Uterus (tissue), 4 donors: Measurements from ENCODE around the gene PLIN3. TPM values are rescaled to one million over a fixed set of nuclear protein-coding genes. Genes with fewer than 3 reads are reported as not detected.
"Not testable (repeated sequence)": the region's sequence is repeated elsewhere in the genome, so short reads cannot be mapped to it uniquely, and the experiment has no call there.

Experiments
- DNase-seq, 2 donors: peaks; one replicate each; pipeline ENCODE4 v3.0.0-alpha.2; 2019 to 2020
- H3K27ac ChIP-seq, 2 donors: fragments of 200-600 bp; sonication (generic); 1 replicate in 1 of 2; 2 replicates in 1 of 2; pipeline ENCODE4 v1.5.1; 2016 to 2018
- H3K27me3 ChIP-seq, 2 donors: fragments of 200-600 bp; sonication (generic); one replicate each; pipeline ENCODE4 v1.5.1; 2018 to 2019; ENCODE audit warnings: control low read depth in 1 of 2
- H3K36me3 ChIP-seq, 2 donors: fragments of 200-600 bp; sonication (generic); one replicate each; pipeline ENCODE4 v1.5.1; 2019; ENCODE audit warnings: control low read depth in 1 of 2
- H3K4me1 ChIP-seq, 2 donors: fragments of 200-600 bp; sonication (generic); one replicate each; pipeline ENCODE4 v1.5.1; 2018 to 2019; ENCODE audit warnings: control low read depth in 1 of 2
- H3K4me3 ChIP-seq, 2 donors: fragments of 200-600 bp; sonication (generic); 1 replicate in 1 of 2; 2 replicates in 1 of 2; pipeline ENCODE4 v1.5.1; 2018 to 2019; ENCODE audit warnings: mild to moderate bottlenecking in 1 of 2
- H3K9me3 ChIP-seq, 2 donors: fragments of 200-600 bp; sonication (generic); one replicate each; pipeline ENCODE4 v1.5.1; 2019; ENCODE audit warnings: control low read depth in 1 of 2
- CTCF ChIP-seq, 4 experiments: fragments of 200-600 bp in 2 of 4; fragments of 450-650 bp in 2 of 4; sonication (generic) in 2 of 4; IDR thresholded peaks; one replicate each; pipeline ENCODE4 v1.5.1; 2016 to 2019; ENCODE audit warnings: antibody characterized with exemption in 4 of 4, mild to moderate bottlenecking in 2 of 4, moderate library complexity in 1 of 4
- POLR2A ChIP-seq, 2 donors: fragments of 450-650 bp; IDR thresholded peaks; one replicate each; pipeline ENCODE4 v1.6.1; 2016; ENCODE audit warnings: antibody characterized with exemption in 2 of 2, mild to moderate bottlenecking in 1 of 2, moderate library complexity in 1 of 2
- intact Hi-C: fragments of 100-400 bp; cut with DNase I; formaldehyde crosslinking; loops from one replicate; pipeline ENCODE4 v1.15.1; 2023; ENCODE audit warnings: low total_unique reads
- total RNA-seq, 4 donors: library from RNA; depleted of rRNA in 3 of 4; stranded (reverse); fragments of >200 nt in 3 of 4; gene quantifications; one replicate each; pipeline versions ENCODE4 v1.1.0 to v1.2.4, GENCODE V29; 2014 to 2023
- donor health status: DM: yes; HTN: yes; CAD: no.

The PLIN3 gene
- total RNA-seq, 4 donors from 2014 or later = 18.7 to 60.8 (median 27.9) TPM

- no peak for DNase-seq
- Histone ChIP-seq H3K4me3 (no peak within 1 kb of the TSS), H3K4me1 (no peaks in the 10 kb centered on the region), H3K9me3 (no peaks in the 10 kb centered on the region), H3K27ac (no peak within 1 kb of the TSS), H3K36me3 (no peaks in the 10 kb centered on the region), H3K27me3 (no peaks in the 10 kb centered on the region)
- intact Hi-C loops = no loop called here
- TF ChIP-seq CTCF (IDR thresholded peaks at IDR 0.05) = no peak
- TF ChIP-seq POLR2A (IDR thresholded peaks at IDR 0.05) = no peak
Measured at GRCh38 chr19:4902796-4903195, 35.3 kb upstream of the PLIN3 start, which contains the start of gene ARRDC5. Gene ARRDC5, minus strand, starts transcription at chr19:4902896. Its CDS starts 71 bp downstream, at chr19:4902825.

- H3K4me1 ChIP-seq, H3K27me3 ChIP-seq, H3K9me3 ChIP-seq, DNase-seq, H3K36me3 ChIP-seq, H3K27ac ChIP-seq, H3K4me3 ChIP-seq, intact Hi-C loops: not testable (repeated sequence)
Measured at GRCh38 chr19:4900879-4901278, 33.4 kb upstream of the PLIN3 start.

GRCh38 chr19:4897146-4897545 lies 29.7 kb upstream of the PLIN3 start:
- TF ChIP-seq POLR2A (IDR thresholded peaks at IDR 0.05) (no peak), CTCF (IDR thresholded peaks at IDR 0.05) (no peak)
- H3K9me3 ChIP-seq = no peaks in the 10 kb centered on the region
- intact Hi-C loops = no loop called here
- no peak for DNase-seq
- H3K27ac ChIP-seq = no peak overlapping the region
- no peaks in the 10 kb centered on the region for H3K4me1 ChIP-seq
- H3K27me3 ChIP-seq = no peaks in the 10 kb centered on the region
- H3K4me3 ChIP-seq = no peak overlapping the region
- H3K36me3 ChIP-seq = no peaks in the 10 kb centered on the region

- H3K9me3 ChIP-seq = no peaks in the 10 kb centered on the region
- intact Hi-C loops = no loop called here
- H3K27me3 ChIP-seq = no peaks in the 10 kb centered on the region
- DNase-seq = no peak
- no peak overlapping the region for H3K27ac ChIP-seq
- no peaks in the 10 kb centered on the region for H3K4me1 ChIP-seq
- no peak overlapping the region for H3K4me3 ChIP-seq
- TF ChIP-seq POLR2A (IDR thresholded peaks at IDR 0.05) = no peak
- TF ChIP-seq CTCF (IDR thresholded peaks at IDR 0.05) = no peak
- no peaks in the 10 kb centered on the region for H3K36me3 ChIP-seq
Measured at GRCh38 chr19:4896372-4896771, 28.9 kb upstream of the PLIN3 start.

- intact Hi-C loops, H3K4me1 ChIP-seq: not testable (repeated sequence)
Measured at GRCh38 chr19:4892962-4893361, 25.5 kb upstream of the PLIN3 start.

GRCh38 chr19:4891066-4891465 lies 23.6 kb upstream of the PLIN3 start:
- no peak for DNase-seq
- no peaks in the 10 kb centered on the region for H3K36me3 ChIP-seq
- TF ChIP-seq POLR2A (IDR thresholded peaks at IDR 0.05) (no peak), CTCF (IDR thresholded peaks at IDR 0.05) (no peak)
- H3K27me3 ChIP-seq = no peaks in the 10 kb centered on the region
- no peak overlapping the region for H3K4me3 ChIP-seq
- intact Hi-C loops = no loop called here
- H3K27ac ChIP-seq = no peak overlapping the region
- no peaks in the 10 kb centered on the region for H3K9me3 ChIP-seq
- H3K4me1 ChIP-seq = no peaks in the 10 kb centered on the region

More at GRCh38 chr19:4892962-4893361, 25.5 kb upstream of the PLIN3 start:
- not testable (repeated sequence) for H3K27ac ChIP-seq, H3K4me3 ChIP-seq, DNase-seq, H3K36me3 ChIP-seq, H3K27me3 ChIP-seq, H3K9me3 ChIP-seq
